ENCODE results near the gene KIFC3. TPM values are rescaled to one million over a fixed set of nuclear protein-coding genes. Genes with fewer than 3 reads are reported as not detected.
"Not testable (repeated sequence)": the region's sequence is repeated elsewhere in the genome, so short reads cannot be mapped to it uniquely, and the experiment has no call there.

Gene KIFC3
- total RNA-seq, 4 donors from 2014 or later = 50.9 to 87.0 (median 60.2) TPM

- no peaks in the 10 kb centered on the region for H3K9me3 ChIP-seq
- no peaks in the 10 kb centered on the region for H3K36me3 ChIP-seq
- 52 to 61% methylated on average over 2 of the region's 2 CpGs for WGBS, 2 donors
- H3K27ac ChIP-seq = peak overlapping the region in 1 of 4 donors; percentile 25
- no peak for DNase-seq (ENCODE audit: low spot score in 2 of 2)
- no peak for TF ChIP-seq EP300 (IDR thresholded peaks at IDR 0.05)
- no peak for TF ChIP-seq POLR2A (IDR thresholded peaks at IDR 0.05)
- no peak for TF ChIP-seq CTCF (IDR thresholded peaks at IDR 0.05)
- H3K4me1 ChIP-seq = peaks cover 0 to 24% (median 16%) of the 10 kb centered on the region in 4 donors
- H3K27me3 ChIP-seq = no peaks in the 10 kb centered on the region
- H3K4me3 ChIP-seq = no peak overlapping the region
Observed at GRCh38 chr16:57732714-57733113, 69.6 kb downstream of the KIFC3 start.

- Histone ChIP-seq H3K4me3 (no peak overlapping the region), H3K27me3 (no peaks in the 10 kb centered on the region), H3K27ac (peak overlapping the region in 1 of 4 donors; percentile 25), H3K4me1 (peaks cover 0 to 17% (median 14%) of the 10 kb centered on the region in 4 donors), H3K36me3 (no peaks in the 10 kb centered on the region), H3K9me3 (no peaks in the 10 kb centered on the region)
- WGBS, 2 donors = 26 to 34% methylated on average over 2 of the region's 2 CpGs
- TF ChIP-seq CTCF (IDR thresholded peaks at IDR 0.05) (no peak), EP300 (IDR thresholded peaks at IDR 0.05) (no peak), POLR2A (IDR thresholded peaks at IDR 0.05) (no peak)
- DNase-seq (ENCODE audit: low spot score in 2 of 2) = no peak
Observed at GRCh38 chr16:57732037-57732436, 70.3 kb downstream of the KIFC3 start.

DNA sequence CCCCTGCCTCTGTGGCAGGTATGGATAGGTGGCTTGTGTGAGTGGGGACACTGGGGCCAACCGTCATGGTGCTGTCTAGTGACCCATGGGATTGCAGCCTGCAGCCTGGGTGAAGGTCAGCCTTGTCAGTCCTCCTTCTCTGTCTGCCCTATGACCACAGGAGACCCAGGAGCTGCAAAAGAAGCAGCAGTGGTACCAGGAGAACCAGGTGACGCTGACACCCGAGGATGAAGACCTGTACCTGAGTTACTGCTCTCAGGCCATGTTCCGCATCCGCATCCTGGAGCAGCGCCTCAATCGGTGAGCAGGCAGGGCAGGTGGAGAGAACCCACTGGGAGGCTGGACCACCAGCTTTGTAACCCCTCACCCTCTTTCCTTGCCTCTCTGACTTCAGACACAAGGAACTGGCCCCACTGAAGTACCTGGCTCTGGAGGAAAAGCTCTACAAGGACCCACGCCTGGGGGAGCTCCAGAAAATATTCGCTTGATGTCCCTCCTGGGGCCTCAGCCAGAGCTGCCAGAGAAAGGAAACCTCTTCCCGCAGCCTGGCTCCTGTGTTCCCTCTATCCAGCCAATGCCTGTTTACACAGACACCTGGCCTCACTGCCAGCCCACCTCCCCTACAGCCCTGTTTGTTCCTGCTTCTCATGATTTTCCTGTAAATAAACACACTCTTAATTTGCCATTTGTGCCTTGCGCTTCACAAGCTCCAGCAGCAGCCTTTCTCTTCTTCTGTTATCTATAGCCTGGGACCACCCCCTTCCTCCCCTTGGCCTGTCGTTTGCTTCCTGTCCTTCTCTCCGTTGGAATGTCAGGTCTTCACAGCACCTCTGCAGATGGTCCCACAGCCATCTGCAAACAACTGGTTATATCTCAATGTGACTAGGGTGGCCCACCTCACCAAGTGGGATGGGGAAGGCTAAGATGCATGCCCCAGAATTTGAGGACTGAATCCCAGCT lies 71.2 kb downstream of the KIFC3 start:
- H3K27ac ChIP-seq = no peak overlapping the region
- no peaks in the 10 kb centered on the region for H3K36me3 ChIP-seq
- no peak overlapping the region for H3K4me3 ChIP-seq
- TF ChIP-seq EP300 (IDR thresholded peaks at IDR 0.05) (no peak), CTCF (IDR thresholded peaks at IDR 0.05) (no peak), POLR2A (IDR thresholded peaks at IDR 0.05) (no peak)
- no peaks in the 10 kb centered on the region for H3K9me3 ChIP-seq
- DNase-seq (ENCODE audit: low spot score in 2 of 2) = no peak
- H3K4me1 ChIP-seq = peaks cover 0 to 7% (median 6%) of the 10 kb centered on the region in 4 donors
- H3K27me3 ChIP-seq = no peaks in the 10 kb centered on the region
- WGBS, 2 donors = 63 to 66% methylated on average over 12 to 13 of the region's 13 CpGs

DNA sequence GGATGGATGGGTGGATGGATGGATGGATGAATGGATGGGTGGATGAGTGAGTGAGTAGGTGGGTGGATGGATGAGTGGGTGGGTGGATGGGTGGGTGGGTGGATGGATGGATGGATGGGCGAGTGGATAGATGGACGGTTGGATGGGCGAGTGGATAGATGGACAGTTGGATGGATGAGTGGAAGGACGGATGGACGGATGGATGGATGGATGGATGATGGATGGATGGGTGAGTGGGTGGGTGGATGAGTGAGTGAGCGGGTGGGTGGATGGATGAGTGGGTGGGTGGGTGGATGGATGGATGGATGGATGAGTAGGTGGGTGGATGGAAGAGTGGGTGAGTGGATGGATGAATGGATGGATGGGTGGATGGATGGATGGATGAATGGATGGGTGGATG lies 72.4 kb downstream of the KIFC3 start:
- H3K4me3 ChIP-seq; H3K27ac ChIP-seq; H3K27me3 ChIP-seq; H3K4me1 ChIP-seq; DNase-seq (ENCODE audit: low spot score in 2 of 2); H3K36me3 ChIP-seq; H3K9me3 ChIP-seq: not testable (repeated sequence)
- 93 to 94% methylated on average over 6 of the region's 6 CpGs for WGBS, 2 donors

DNA sequence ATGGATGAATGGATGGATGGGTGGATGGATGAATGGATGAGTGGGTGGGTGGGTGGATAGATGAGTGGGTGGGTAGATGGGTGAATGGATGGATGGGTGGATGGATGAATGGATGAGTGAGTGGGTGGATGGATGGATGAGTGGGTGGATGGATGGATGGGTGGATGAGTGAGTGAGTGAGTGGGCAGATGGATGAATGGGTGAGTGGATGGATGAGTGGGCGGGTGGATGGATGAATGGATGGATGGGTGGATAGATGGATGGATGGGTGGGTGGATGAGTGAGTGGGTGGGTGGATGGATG lies 73.2 kb downstream of the KIFC3 start:
- 93 to 95% methylated on average over 1 of the region's 1 CpG for WGBS, 2 donors
- H3K4me1 ChIP-seq = peaks cover 0 to under 1% (median 0%) of the 10 kb centered on the region in 4 donors
- no peaks in the 10 kb centered on the region for H3K27me3 ChIP-seq
- H3K9me3 ChIP-seq = no peaks in the 10 kb centered on the region
- no peaks in the 10 kb centered on the region for H3K36me3 ChIP-seq
- DNase-seq (ENCODE audit: low spot score in 2 of 2) = no peak
- TF ChIP-seq EP300 (IDR thresholded peaks at IDR 0.05) = no peak
- TF ChIP-seq CTCF (IDR thresholded peaks at IDR 0.05) = no peak
- no peak for TF ChIP-seq POLR2A (IDR thresholded peaks at IDR 0.05)
- H3K27ac ChIP-seq = no peak overlapping the region
- no peak overlapping the region for H3K4me3 ChIP-seq
